ENCODE results near the gene HYDIN. TPM values are rescaled to one million over a fixed set of nuclear protein-coding genes. Genes with fewer than 3 reads are reported as not detected.
"Not testable (repeated sequence)": the region's sequence is repeated elsewhere in the genome, so short reads cannot be mapped to it uniquely, and the experiment has no call there.

The HYDIN gene
- total RNA-seq, 1 donor from 2014 or later: 1.2 TPM

GRCh38 chr16:71188956-71189712 lies 41.4 kb downstream of the HYDIN start:
- Histone ChIP-seq H3K27ac (no peak overlapping the region), H3K36me3 (no peaks in the 10 kb centered on the region), H3K4me1 (no peaks in the 10 kb centered on the region), H3K4me3 (no peak overlapping the region), H3K9me3 (no peaks in the 10 kb centered on the region), H3K27me3 (no peaks in the 10 kb centered on the region)
- DNase-seq (ENCODE audit: low spot score in 2 of 2): no peak
- TF ChIP-seq, protein P1, sequence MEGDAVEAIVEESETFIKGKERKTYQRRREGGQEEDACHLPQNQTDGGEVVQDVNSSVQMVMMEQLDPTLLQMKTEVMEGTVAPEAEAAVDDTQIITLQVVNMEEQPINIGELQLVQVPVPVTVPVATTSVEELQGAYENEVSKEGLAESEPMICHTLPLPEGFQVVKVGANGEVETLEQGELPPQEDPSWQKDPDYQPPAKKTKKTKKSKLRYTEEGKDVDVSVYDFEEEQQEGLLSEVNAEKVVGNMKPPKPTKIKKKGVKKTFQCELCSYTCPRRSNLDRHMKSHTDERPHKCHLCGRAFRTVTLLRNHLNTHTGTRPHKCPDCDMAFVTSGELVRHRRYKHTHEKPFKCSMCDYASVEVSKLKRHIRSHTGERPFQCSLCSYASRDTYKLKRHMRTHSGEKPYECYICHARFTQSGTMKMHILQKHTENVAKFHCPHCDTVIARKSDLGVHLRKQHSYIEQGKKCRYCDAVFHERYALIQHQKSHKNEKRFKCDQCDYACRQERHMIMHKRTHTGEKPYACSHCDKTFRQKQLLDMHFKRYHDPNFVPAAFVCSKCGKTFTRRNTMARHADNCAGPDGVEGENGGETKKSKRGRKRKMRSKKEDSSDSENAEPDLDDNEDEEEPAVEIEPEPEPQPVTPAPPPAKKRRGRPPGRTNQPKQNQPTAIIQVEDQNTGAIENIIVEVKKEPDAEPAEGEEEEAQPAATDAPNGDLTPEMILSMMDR (IDR thresholded peaks at IDR 0.05): no peak
- intact Hi-C loops (cut with DNase I): no loop called here

DNA sequence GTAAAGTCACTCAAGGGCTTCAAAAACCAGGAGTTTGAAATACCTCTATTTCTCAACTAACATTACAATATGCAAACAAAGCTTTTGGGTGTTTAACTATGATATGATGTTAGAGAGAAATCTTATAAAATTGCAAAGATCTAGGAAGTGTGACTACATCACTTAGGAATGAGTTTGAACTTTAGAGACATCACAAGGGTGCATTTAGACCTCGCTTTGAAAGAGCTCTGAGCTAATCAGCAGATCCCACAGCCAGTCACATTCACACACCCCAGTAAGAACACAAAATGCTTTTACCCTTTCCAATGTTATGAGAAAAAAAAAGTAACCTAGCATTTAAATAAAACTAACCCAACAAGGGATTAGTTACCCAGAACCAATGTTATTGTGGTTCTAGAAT lies 45.2 kb downstream of the HYDIN start:
- H3K36me3 ChIP-seq: no peaks in the 10 kb centered on the region
- no peaks in the 10 kb centered on the region for H3K4me1 ChIP-seq
- TF ChIP-seq, protein P1 (IDR thresholded peaks at IDR 0.05): no peak
- H3K4me3 ChIP-seq: no peak overlapping the region
- intact Hi-C loops (cut with DNase I): no loop called here
- H3K9me3 ChIP-seq: no peaks in the 10 kb centered on the region
- H3K27ac ChIP-seq: no peak overlapping the region
- no peaks in the 10 kb centered on the region for H3K27me3 ChIP-seq
- DNase-seq (ENCODE audit: low spot score in 2 of 2): no peak

DNA sequence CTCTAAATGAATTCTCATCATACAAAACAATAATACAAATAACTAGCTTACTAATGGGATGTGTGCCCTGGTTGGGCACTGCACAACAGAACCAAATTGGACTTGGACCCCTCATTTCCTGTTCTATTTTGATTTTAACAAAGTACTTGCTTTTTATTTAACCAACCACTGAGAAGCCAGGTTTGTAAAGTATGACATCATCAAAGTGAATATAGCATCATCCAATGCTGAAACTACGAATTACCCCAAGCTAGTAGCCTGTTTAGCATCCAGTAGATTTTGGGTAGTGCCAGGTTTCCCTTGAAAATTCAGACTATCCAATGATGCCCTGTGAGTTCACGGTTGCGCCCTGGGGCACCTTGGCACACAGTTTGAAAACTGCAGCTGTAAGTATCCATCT lies 51.0 kb downstream of the HYDIN start:
- no peaks in the 10 kb centered on the region for H3K36me3 ChIP-seq
- no peak overlapping the region for H3K4me3 ChIP-seq
- no peaks in the 10 kb centered on the region for H3K9me3 ChIP-seq
- no peaks in the 10 kb centered on the region for H3K27me3 ChIP-seq
- intact Hi-C loops (cut with DNase I): no loop called here
- no peak for DNase-seq (ENCODE audit: low spot score in 2 of 2)
- TF ChIP-seq, protein P1 (IDR thresholded peaks at IDR 0.05): no peak
- no peak overlapping the region for H3K27ac ChIP-seq
- H3K4me1 ChIP-seq: no peaks in the 10 kb centered on the region

DNA sequence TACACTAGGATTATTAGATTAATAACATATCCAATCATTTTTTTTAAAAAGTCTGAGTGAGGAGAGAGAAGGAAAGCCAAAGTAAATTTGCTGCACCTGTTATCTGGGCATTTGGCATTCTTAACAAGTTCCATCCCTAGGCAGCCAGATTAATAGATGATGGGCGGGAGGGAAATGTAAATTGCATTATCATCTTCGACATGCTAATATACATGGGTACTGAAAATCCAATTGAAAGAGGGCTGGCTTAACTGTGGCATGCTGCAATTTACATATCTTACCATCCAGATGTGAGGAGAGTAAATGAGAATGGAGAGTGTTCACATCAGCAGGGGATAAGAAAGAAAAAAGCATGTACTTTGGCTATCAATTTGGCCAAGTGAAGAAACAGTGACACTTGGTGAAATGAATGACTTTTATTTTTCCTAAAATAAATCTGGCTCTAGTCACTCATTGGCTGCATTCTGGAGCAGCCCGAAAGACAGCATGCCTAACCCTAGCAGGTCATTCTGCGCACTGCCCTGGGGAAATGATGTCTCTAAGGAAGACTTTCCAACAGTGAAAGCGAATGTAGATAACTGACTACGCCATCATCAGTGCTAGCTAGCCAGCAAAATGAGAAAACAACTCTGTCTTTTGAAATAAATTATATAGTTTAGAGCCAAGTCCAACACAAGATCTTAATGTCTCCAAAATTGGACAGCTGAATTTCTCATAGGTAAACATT lies 57.9 kb downstream of the HYDIN start:
- no peaks in the 10 kb centered on the region for H3K27me3 ChIP-seq
- H3K9me3 ChIP-seq: no peaks in the 10 kb centered on the region
- TF ChIP-seq, protein P1 (IDR thresholded peaks at IDR 0.05): no peak
- intact Hi-C loops (cut with DNase I): no loop called here
- H3K4me1 ChIP-seq: no peaks in the 10 kb centered on the region
- H3K27ac ChIP-seq: no peak overlapping the region
- no peaks in the 10 kb centered on the region for H3K36me3 ChIP-seq
- no peak for DNase-seq (ENCODE audit: low spot score in 2 of 2)
- H3K4me3 ChIP-seq: no peak overlapping the region

GRCh38 chr16:71161007-71161406 lies 69.5 kb downstream of the HYDIN start:
- H3K9me3 ChIP-seq; H3K36me3 ChIP-seq; H3K4me3 ChIP-seq; intact Hi-C loops (cut with DNase I); DNase-seq (ENCODE audit: low spot score in 2 of 2); H3K27ac ChIP-seq; H3K4me1 ChIP-seq; H3K27me3 ChIP-seq: not testable (repeated sequence)

DNA sequence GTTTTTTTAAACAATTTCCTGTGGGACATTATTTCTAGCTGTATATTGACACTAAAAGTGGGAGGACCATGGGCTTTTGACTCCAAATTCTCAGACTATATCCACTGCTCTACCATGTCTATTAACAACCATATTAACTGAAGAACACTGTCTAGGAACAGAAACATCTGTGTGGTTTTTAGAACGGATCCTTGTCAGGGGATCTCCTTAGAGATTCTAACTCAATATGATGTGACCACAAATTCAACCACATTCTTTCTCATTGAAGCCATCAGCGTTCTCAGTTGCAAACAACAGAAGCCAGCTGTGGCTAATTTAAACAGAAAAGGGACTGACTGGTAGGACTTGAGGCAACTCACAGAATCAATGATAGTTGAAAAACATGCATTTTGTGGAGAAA lies 73.2 kb downstream of the HYDIN start:
- H3K9me3 ChIP-seq; H3K36me3 ChIP-seq; DNase-seq (ENCODE audit: low spot score in 2 of 2); H3K27ac ChIP-seq; H3K4me3 ChIP-seq; H3K4me1 ChIP-seq; H3K27me3 ChIP-seq; intact Hi-C loops (cut with DNase I): not testable (repeated sequence)

GRCh38 chr16:71153329-71153728 lies 77.2 kb downstream of the HYDIN start:
- H3K4me3 ChIP-seq; H3K9me3 ChIP-seq; H3K27ac ChIP-seq; H3K4me1 ChIP-seq; intact Hi-C loops (cut with DNase I); H3K27me3 ChIP-seq; DNase-seq (ENCODE audit: low spot score in 2 of 2); H3K36me3 ChIP-seq: not testable (repeated sequence)

- H3K4me1 ChIP-seq; H3K9me3 ChIP-seq; H3K27ac ChIP-seq; intact Hi-C loops (cut with DNase I); DNase-seq (ENCODE audit: low spot score in 2 of 2); H3K27me3 ChIP-seq; H3K36me3 ChIP-seq; H3K4me3 ChIP-seq: not testable (repeated sequence)
These were observed 78.9 kb downstream of the HYDIN start for GRCh38 chr16:71151654-71152053.

GRCh38 chr16:71143246-71143645 lies 87.3 kb downstream of the HYDIN start:
- H3K4me1 ChIP-seq; H3K27ac ChIP-seq; DNase-seq (ENCODE audit: low spot score in 2 of 2); H3K9me3 ChIP-seq; intact Hi-C loops (cut with DNase I); H3K36me3 ChIP-seq; H3K27me3 ChIP-seq; H3K4me3 ChIP-seq: not testable (repeated sequence)

GRCh38 chr16:71110565-71110964 lies 120.0 kb downstream of the HYDIN start:
- DNase-seq (ENCODE audit: low spot score in 2 of 2); intact Hi-C loops (cut with DNase I); H3K27ac ChIP-seq; H3K9me3 ChIP-seq; H3K4me1 ChIP-seq; H3K36me3 ChIP-seq; H3K4me3 ChIP-seq; H3K27me3 ChIP-seq: not testable (repeated sequence)
